Measurements from ENCODE around the gene LENEP.

- TF ChIP-seq, protein P1, sequence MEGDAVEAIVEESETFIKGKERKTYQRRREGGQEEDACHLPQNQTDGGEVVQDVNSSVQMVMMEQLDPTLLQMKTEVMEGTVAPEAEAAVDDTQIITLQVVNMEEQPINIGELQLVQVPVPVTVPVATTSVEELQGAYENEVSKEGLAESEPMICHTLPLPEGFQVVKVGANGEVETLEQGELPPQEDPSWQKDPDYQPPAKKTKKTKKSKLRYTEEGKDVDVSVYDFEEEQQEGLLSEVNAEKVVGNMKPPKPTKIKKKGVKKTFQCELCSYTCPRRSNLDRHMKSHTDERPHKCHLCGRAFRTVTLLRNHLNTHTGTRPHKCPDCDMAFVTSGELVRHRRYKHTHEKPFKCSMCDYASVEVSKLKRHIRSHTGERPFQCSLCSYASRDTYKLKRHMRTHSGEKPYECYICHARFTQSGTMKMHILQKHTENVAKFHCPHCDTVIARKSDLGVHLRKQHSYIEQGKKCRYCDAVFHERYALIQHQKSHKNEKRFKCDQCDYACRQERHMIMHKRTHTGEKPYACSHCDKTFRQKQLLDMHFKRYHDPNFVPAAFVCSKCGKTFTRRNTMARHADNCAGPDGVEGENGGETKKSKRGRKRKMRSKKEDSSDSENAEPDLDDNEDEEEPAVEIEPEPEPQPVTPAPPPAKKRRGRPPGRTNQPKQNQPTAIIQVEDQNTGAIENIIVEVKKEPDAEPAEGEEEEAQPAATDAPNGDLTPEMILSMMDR (IDR thresholded peaks at IDR 0.05; ENCODE audit: borderline replicate concordance, extremely low read depth, low read length, poor library complexity, severe bottlenecking): no peak
- no peak for TF ChIP-seq EZH2 (IDR thresholded peaks at IDR 0.05; ENCODE audit: borderline replicate concordance, low read depth, low read length, severe bottlenecking)
These were observed 33.2 kb downstream of the LENEP start for GRCh38 chr1:155026588-155026987.

All from DND-41 (cell line).